CD4-positive, alpha-beta T cell (primary cell): ENCODE measurements around the gene KLF17. TPM values are rescaled to one million over a fixed set of nuclear protein-coding genes. Genes with fewer than 3 reads are reported as not detected.

ENCODE experiments used
- ATAC-seq: fragments of 200-7000 bp; cut with Tn5 transposase; one replicate; pipeline ENCODE4 v1.10.0; 2022; ENCODE audit warnings: mild to moderate bottlenecking; ENCODE audit not compliant: poor library complexity
- CTCF ChIA-PET: fragments of 350-600 bp; sonication (Branson Sonifier 250); formaldehyde crosslinking; loops from one replicate; lab custom pipeline; 2021; ENCODE audit warnings: antibody characterized with exemption, inconsistent platforms; lab: Charles Lee
- POLR2A ChIA-PET: fragments of 350-600 bp; sonication (Branson Sonifier 250); formaldehyde crosslinking; loops from one replicate; lab custom pipeline; 2021; ENCODE audit warnings: antibody characterized with exemption, inconsistent platforms; lab: Charles Lee
- DNase-seq, 14 experiments: peaks; one replicate each; pipeline ENCODE4 v3.0.0-alpha.2; 2013 to 2020; ENCODE audit warnings: mixed read lengths in 2 of 14
- H3K27ac ChIP-seq, 2 donors: one replicate each; pipeline versions ENCODE4 v1.5.1 to v1.7.0; 2013; ENCODE audit warnings: low read length in 2 of 2, low read depth in 1 of 2, mild to moderate bottlenecking in 1 of 2
- H3K27me3 ChIP-seq, 2 experiments: 1 replicate in 1 of 2; 2 replicates in 1 of 2; pipeline versions ENCODE4 v1.6.1 to v1.7.0; 2013; ENCODE audit warnings: low read length in 2 of 2, control low read depth in 1 of 2, mild to moderate bottlenecking in 1 of 2, moderate library complexity in 1 of 2; ENCODE audit not compliant: insufficient read depth in 2 of 2, control insufficient read depth in 1 of 2
- H3K36me3 ChIP-seq: one replicate; pipeline ENCODE4 v1.6.1; 2013; ENCODE audit warnings: low read length, control low read depth; ENCODE audit not compliant: insufficient read depth
- H3K4me1 ChIP-seq: one replicate; pipeline ENCODE4 v1.6.1; 2013; ENCODE audit warnings: low read length, control low read depth; ENCODE audit not compliant: insufficient read depth
- H3K4me3 ChIP-seq: one replicate; pipeline ENCODE4 v1.5.1; 2013; ENCODE audit warnings: mild to moderate bottlenecking, low read length, moderate library complexity
- H3K9me3 ChIP-seq, 2 experiments: 1 replicate in 1 of 2; 2 replicates in 1 of 2; pipeline versions ENCODE4 v1.6.1 to v1.7.0; 2013; ENCODE audit warnings: low read length in 2 of 2, mild to moderate bottlenecking in 2 of 2, control low read depth in 1 of 2, moderate library complexity in 1 of 2; ENCODE audit not compliant: control insufficient read depth in 1 of 2, insufficient read depth in 1 of 2
- H3K27ac Mint-ChIP-seq: one replicate; pipeline ENCODE4 v1.8.0; 2020; ENCODE audit warnings: mixed read lengths
- H3K27me3 Mint-ChIP-seq: one replicate; pipeline ENCODE4 v1.8.0; 2021; ENCODE audit warnings: mixed read lengths
- H3K36me3 Mint-ChIP-seq: one replicate; pipeline ENCODE4 v1.8.0; 2021; ENCODE audit warnings: low read depth, mixed read lengths
- H3K4me1 Mint-ChIP-seq: one replicate; pipeline ENCODE4 v1.8.0; 2021; ENCODE audit warnings: low read depth, mixed read lengths
- H3K4me3 Mint-ChIP-seq: one replicate; pipeline ENCODE4 v1.8.0; 2020; ENCODE audit warnings: mild to moderate bottlenecking, mixed read lengths
- H3K9me3 Mint-ChIP-seq: one replicate; pipeline ENCODE4 v1.8.0; 2020; ENCODE audit warnings: mixed read lengths
- CTCF ChIP-seq: fragments of 200-600 bp; IDR thresholded peaks from one replicate; pipeline ENCODE4 v1.8.0; 2022; ENCODE audit warnings: antibody characterized with exemption, mild to moderate bottlenecking
- intact Hi-C, 2 experiments: fragments of 100-400 bp; cut with DNase I in 1 of 2; cut with micrococcal nuclease in 1 of 2; formaldehyde crosslinking; loops; one replicate each; pipeline versions ENCODE4 v1.15.1 to v1.9.0; 2023 to 2025; cut with DNase I, micrococcal nuclease
- total RNA-seq, 174 experiments: library from RNA in 2 of 174; stranded (reverse) in 2 of 174; gene quantifications; one replicate each; pipeline ENCODE4 v1.2.3 and lab custom pipeline; 2021 to 2026

Gene KLF17
- total RNA-seq, 2 experiments from 2014 or later = not detected

GRCh38 chr1:44147582-44147981 is 29.0 kb downstream of the KLF17 start:
- intact Hi-C loops = no loop called here
- ChIA-PET POLR2A (interaction anchor here (0.6 kb wide), 1 partner anchor 17 kb away, joined by 4 read pairs; no protein-coding TSS in a partner anchor), CTCF (no interaction called here)
- TF ChIP-seq CTCF = no peak
- no peak for DNase-seq
- no peak overlapping the region for H3K4me3 ChIP-seq
- peaks cover 13% of the 10 kb centered on the region for H3K9me3 Mint-ChIP-seq
- H3K9me3 ChIP-seq = peaks cover 20 to 28% of the 10 kb centered on the region in 2 experiments
- H3K27me3 Mint-ChIP-seq = peaks cover 28% of the 10 kb centered on the region
- ATAC-seq = no peak
- H3K4me3 Mint-ChIP-seq = no peak overlapping the region
- peaks cover 13% of the 10 kb centered on the region for H3K36me3 Mint-ChIP-seq
- no peaks in the 10 kb centered on the region for H3K4me1 Mint-ChIP-seq
- peaks cover 3 to 8% of the 10 kb centered on the region in 2 experiments for H3K27me3 ChIP-seq
- H3K4me1 ChIP-seq = no peaks in the 10 kb centered on the region
- no peak overlapping the region for H3K27ac ChIP-seq
- no peaks in the 10 kb centered on the region for H3K36me3 ChIP-seq
- no peak overlapping the region for H3K27ac Mint-ChIP-seq

- no peaks in the 10 kb centered on the region for H3K4me1 Mint-ChIP-seq
- no peak overlapping the region for H3K4me3 ChIP-seq
- no peak overlapping the region for H3K27ac ChIP-seq
- H3K27me3 Mint-ChIP-seq = peaks cover 26% of the 10 kb centered on the region
- H3K27me3 ChIP-seq = peaks cover 3 to 10% of the 10 kb centered on the region in 2 experiments
- H3K4me3 Mint-ChIP-seq = no peak overlapping the region
- no peaks in the 10 kb centered on the region for H3K4me1 ChIP-seq
- no peak for TF ChIP-seq CTCF
- ATAC-seq = no peak
- H3K36me3 ChIP-seq = no peaks in the 10 kb centered on the region
- DNase-seq = no peak
- no peaks in the 10 kb centered on the region for H3K9me3 Mint-ChIP-seq
- H3K36me3 Mint-ChIP-seq = no peaks in the 10 kb centered on the region
- H3K27ac Mint-ChIP-seq = no peak overlapping the region
- peaks cover 0 to 8% of the 10 kb centered on the region in 2 experiments for H3K9me3 ChIP-seq
- ChIA-PET CTCF (no interaction called here), POLR2A (no interaction called here)
- intact Hi-C loops = no loop called here
Measured at GRCh38 chr1:44151332-44151731, 32.7 kb downstream of the KLF17 start.

GRCh38 chr1:44151808-44152207 is 33.2 kb downstream of the KLF17 start:
- TF ChIP-seq CTCF = no peak
- intact Hi-C loops = no loop called here
- Mint-ChIP-seq H3K27me3 (peaks cover 26% of the 10 kb centered on the region), H3K4me3 (no peak overlapping the region), H3K27ac (no peak overlapping the region), H3K36me3 (no peaks in the 10 kb centered on the region), H3K9me3 (no peaks in the 10 kb centered on the region), H3K4me1 (no peaks in the 10 kb centered on the region)
- H3K9me3 ChIP-seq = peaks cover 0 to 3% of the 10 kb centered on the region in 2 experiments
- H3K36me3 ChIP-seq = no peaks in the 10 kb centered on the region
- H3K4me3 ChIP-seq = no peak overlapping the region
- no peak for ATAC-seq
- H3K4me1 ChIP-seq = no peaks in the 10 kb centered on the region
- H3K27me3 ChIP-seq = peaks cover 3 to 10% of the 10 kb centered on the region in 2 experiments
- POLR2A ChIA-PET = no interaction called here
- CTCF ChIA-PET = no interaction called here
- no peak for DNase-seq
- no peak overlapping the region for H3K27ac ChIP-seq
